Measurements from ENCODE around the gene AUTS2.

DNA sequence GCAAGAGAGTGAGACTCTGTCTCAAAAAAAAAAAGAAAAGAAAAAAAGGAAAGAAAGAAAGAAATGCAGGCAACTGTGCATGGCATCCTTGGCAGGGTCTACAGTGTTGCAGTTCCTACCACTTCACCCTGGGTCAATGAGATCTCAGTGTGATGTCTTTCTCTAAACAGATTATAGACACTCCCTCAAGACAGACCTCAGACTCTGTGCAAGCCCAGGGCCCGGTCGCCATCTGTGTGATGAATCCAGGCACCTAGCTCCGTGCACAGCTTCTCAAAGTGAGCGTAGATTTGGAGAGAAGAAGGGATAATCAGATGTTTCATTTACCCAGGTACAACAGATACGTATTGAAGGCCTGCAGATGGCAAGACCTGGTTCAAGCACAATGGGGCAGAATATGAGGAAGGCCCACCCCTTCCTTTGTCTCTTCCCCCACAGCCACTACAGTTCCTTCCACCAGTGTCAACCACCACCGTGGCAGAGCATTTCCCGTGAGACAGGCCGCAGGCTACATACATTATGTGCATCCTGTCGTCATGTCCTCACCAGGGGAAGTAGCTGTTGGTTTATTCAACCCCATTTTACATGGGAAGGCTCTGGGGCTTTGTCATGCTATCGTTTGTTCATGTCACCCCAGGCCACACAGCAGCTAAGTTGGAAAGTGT, 1062.0 kb downstream of the AUTS2 start:
- TF ChIP-seq NFE2L1 (CRISPR knock-in tag; IDR thresholded peaks at IDR 0.05) = no peak
- no peak for TF ChIP-seq CTCF (IDR thresholded peaks at IDR 0.05)
- TF ChIP-seq NFYB (CRISPR knock-in tag; conservative IDR thresholded peaks at IDR 0.05; ENCODE audit: low read depth) = no peak
- TF ChIP-seq, protein P1, sequence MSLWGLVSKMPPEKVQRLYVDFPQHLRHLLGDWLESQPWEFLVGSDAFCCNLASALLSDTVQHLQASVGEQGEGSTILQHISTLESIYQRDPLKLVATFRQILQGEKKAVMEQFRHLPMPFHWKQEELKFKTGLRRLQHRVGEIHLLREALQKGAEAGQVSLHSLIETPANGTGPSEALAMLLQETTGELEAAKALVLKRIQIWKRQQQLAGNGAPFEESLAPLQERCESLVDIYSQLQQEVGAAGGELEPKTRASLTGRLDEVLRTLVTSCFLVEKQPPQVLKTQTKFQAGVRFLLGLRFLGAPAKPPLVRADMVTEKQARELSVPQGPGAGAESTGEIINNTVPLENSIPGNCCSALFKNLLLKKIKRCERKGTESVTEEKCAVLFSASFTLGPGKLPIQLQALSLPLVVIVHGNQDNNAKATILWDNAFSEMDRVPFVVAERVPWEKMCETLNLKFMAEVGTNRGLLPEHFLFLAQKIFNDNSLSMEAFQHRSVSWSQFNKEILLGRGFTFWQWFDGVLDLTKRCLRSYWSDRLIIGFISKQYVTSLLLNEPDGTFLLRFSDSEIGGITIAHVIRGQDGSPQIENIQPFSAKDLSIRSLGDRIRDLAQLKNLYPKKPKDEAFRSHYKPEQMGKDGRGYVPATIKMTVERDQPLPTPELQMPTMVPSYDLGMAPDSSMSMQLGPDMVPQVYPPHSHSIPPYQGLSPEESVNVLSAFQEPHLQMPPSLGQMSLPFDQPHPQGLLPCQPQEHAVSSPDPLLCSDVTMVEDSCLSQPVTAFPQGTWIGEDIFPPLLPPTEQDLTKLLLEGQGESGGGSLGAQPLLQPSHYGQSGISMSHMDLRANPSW (CRISPR knock-in tag; conservative IDR thresholded peaks at IDR 0.05; ENCODE audit: low read depth) = no peak
- TF ChIP-seq ZNF219 (CRISPR knock-in tag; IDR thresholded peaks at IDR 0.05; ENCODE audit: borderline replicate concordance) = no peak
- TF ChIP-seq ATF3 (CRISPR knock-in tag; conservative IDR thresholded peaks at IDR 0.05) = no peak
- no peak for TF ChIP-seq ZNF512 (CRISPR knock-in tag; IDR thresholded peaks at IDR 0.05; ENCODE audit: borderline replicate concordance)
- no peak for TF ChIP-seq CBFB (CRISPR knock-in tag; IDR thresholded peaks at IDR 0.05; ENCODE audit: low read depth)
- no peak for TF ChIP-seq ZBTB21 (CRISPR knock-in tag; IDR thresholded peaks at IDR 0.05; ENCODE audit: borderline replicate concordance)
